ENCODE measurements around the gene ZNF396. TPM values are rescaled to one million over a fixed set of nuclear protein-coding genes. Genes with fewer than 3 reads are reported as not detected.

ZNF396 gene
- total and polyA plus RNA-seq, 8 donors, result 1.2 to 3.8 (median 2.4) TPM

DNA sequence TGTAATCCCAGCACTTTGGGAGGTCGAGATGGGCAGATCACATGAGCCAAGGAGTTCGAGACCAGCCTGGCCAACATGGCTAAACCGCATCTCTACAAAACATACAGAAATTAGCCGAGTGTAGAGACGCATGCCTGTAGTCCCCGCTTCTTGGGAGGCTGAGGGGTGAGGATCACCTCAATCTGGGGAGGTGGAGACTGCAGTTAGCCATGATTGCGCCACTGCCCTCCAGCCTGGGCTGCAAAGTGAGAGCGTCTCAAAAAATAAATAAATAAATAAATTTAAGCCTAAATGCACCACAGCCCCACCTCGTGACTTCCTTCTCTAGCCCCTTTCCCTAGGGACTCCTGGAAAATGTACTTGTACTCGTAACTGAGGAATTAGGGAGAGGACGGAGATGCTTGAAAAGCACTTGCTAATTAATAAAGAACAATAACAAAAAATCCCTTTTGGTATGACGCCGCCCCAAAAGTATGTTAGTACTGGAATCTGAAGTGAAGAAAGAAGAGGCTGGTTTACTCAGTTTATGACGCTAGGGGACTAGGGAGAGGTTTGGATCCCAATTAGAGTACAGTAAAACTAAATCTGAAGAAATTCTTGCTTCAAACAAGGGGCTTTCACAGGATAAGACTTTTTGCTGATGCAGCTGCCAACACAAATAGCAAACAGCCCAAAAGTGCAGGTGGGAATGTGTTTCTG lies 887 bp upstream of the ZNF396 start:
- DNase-seq (no peak), ATAC-seq (no peak), FAIRE-seq (no peak)
- Histone ChIP-seq H3K36me3 (no peaks in the 10 kb centered on the region), H3K4me3 (no peak overlapping the region), H3K27ac (no peak overlapping the region), H3K4me1 (no peaks in the 10 kb centered on the region), H3K27me3 (no peaks in the 10 kb centered on the region), H3K9me3 (no peaks in the 10 kb centered on the region)
- intact Hi-C loops (cut with DNase I), result no loop called here
- WGBS, 2 donors, result 72 to 82% methylated on average over 14 of the region's 14 CpGs
- TF ChIP-seq, protein P1, sequence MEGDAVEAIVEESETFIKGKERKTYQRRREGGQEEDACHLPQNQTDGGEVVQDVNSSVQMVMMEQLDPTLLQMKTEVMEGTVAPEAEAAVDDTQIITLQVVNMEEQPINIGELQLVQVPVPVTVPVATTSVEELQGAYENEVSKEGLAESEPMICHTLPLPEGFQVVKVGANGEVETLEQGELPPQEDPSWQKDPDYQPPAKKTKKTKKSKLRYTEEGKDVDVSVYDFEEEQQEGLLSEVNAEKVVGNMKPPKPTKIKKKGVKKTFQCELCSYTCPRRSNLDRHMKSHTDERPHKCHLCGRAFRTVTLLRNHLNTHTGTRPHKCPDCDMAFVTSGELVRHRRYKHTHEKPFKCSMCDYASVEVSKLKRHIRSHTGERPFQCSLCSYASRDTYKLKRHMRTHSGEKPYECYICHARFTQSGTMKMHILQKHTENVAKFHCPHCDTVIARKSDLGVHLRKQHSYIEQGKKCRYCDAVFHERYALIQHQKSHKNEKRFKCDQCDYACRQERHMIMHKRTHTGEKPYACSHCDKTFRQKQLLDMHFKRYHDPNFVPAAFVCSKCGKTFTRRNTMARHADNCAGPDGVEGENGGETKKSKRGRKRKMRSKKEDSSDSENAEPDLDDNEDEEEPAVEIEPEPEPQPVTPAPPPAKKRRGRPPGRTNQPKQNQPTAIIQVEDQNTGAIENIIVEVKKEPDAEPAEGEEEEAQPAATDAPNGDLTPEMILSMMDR (IDR thresholded peaks at IDR 0.05), result no peak

DNA sequence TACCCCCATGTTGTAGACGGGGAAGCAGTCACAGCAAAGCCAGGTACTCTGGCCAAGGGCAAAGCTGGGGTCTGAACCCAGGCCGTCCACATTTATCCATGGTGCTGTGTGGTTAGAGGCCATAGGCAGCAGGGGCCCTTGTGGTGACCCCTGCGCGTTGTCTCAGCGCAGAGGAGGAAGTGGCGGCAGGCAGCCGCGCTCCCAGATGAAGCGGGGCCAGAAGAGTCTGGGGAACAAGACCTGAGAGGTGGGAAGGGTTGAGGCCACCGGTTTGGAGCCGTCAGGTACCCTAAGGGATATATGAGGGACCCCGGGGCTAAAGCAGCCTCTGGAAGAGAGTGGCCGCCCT lies 770 bp downstream of the ZNF396 start:
- intact Hi-C loops (cut with DNase I), result no loop called here
- Histone ChIP-seq H3K4me1 (no peaks in the 10 kb centered on the region), H3K4me3 (peak overlapping the region; percentile 71 to 95 (median 86)), H3K36me3 (no peaks in the 10 kb centered on the region), H3K27me3 (no peaks in the 10 kb centered on the region), H3K9me3 (no peaks in the 10 kb centered on the region), H3K27ac (peak overlapping the region in 2 of 4 donors; percentile 28 to 68)
- TF ChIP-seq, protein P1 (IDR thresholded peaks at IDR 0.05), result no peak
- FAIRE-seq (no peak), ATAC-seq (peak; percentile 58 to 81 (median 72)), DNase-seq (peak; percentile 19 to 64 (median 28))
- WGBS, 2 donors, result 7 to 8% methylated on average over 13 of the region's 13 CpGs

DNA sequence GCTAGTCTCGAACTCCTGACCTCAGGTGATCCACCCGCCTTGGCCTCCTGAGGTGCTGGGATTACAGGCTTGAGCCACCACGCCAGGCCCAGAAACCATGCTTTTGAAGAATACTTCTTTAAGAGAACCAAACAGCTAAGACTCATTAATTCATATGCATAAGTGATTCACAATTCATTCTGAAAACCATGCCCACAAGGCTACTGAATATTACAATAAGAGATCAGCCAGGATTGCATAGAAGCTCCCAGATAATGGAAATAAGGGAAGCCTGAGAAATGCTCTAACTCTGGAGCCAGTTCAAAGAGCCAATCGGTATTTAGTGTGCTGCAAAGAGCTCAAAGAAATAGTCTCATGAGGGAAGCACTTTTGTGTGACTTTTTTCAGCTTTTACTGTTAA lies 2.4 kb downstream of the ZNF396 start:
- intact Hi-C loops (cut with DNase I), result no loop called here
- TF ChIP-seq, protein P1 (IDR thresholded peaks at IDR 0.05), result no peak

DNA sequence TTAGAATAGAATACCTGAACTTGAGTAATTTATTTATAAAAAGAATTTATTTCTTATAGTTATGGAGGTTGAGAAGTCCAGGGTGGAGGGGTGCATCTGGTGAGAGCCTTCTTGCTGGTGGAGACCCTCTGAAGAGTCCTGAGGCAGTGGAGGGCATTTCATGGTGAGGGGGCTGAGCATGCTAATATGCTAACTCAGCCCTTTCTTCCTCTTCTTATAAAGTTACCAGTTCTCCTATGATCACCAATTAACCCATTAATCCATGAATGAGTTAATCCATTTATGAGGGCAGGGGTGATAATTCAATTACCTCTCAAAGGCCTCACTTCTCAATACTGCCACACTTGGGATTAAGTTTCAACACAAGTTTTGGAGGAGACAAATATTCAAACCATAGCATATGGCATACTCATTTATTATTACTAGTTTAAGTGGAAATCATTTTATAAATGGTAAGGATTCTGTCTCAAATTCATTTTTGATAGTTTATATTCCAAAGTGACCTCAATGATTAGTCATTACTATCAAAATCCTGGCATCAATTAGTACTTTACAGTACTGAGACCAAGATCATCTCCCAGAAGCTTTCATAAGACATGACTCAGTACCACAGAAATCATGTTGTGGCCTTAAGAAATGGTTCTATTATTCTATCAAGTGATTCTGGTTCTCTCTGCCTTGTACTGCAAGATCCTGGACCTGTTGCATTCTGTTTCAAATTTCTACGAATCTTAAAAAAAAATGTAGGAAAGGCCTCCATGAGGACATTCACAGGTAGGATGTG lies 5.5 kb downstream of the ZNF396 start:
- 89 to 90% methylated on average over 1 of the region's 1 CpG for WGBS, 2 donors
- intact Hi-C loops (cut with DNase I), result no loop called here
- no peak for DNase-seq
- no peak overlapping the region for H3K4me3 ChIP-seq
- no peak overlapping the region for H3K27ac ChIP-seq
- no peaks in the 10 kb centered on the region for H3K27me3 ChIP-seq
- no peaks in the 10 kb centered on the region for H3K4me1 ChIP-seq
- TF ChIP-seq, protein P1 (IDR thresholded peaks at IDR 0.05), result no peak
- no peak for ATAC-seq
- no peaks in the 10 kb centered on the region for H3K9me3 ChIP-seq
- no peaks in the 10 kb centered on the region for H3K36me3 ChIP-seq
- no peak for FAIRE-seq

More for the DNA sequence above, 2.4 kb downstream of the ZNF396 start:
- no peak for FAIRE-seq
- Histone ChIP-seq H3K36me3 (no peaks in the 10 kb centered on the region), H3K27ac (no peak overlapping the region), H3K9me3 (no peaks in the 10 kb centered on the region), H3K4me1 (no peaks in the 10 kb centered on the region), H3K27me3 (no peaks in the 10 kb centered on the region), H3K4me3 (no peak overlapping the region)
- WGBS, 2 donors, result 90 to 95% methylated on average over 4 of the region's 4 CpGs
- ATAC-seq, result no peak
- DNase-seq, result no peak

DNA sequence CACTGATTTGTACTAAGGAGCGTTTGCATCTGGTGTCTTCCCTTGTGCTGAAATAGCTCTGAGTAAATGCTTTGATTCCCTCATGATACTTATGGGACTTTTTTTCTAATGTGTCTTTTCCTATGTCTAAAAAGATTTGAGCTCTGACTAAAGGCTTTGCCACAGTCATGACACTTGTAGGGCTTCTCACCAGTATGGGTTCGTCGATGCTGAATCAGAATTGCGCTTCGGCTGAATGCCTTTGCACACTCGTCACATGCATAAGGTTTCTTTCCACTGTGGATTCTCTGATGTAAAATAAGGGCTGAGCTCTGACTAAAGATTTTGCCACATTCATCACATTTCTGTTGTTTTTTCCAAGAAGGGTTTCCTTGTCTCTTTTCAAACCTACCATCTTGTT lies 8.0 kb downstream of the ZNF396 start:
- no peaks in the 10 kb centered on the region for H3K36me3 ChIP-seq
- intact Hi-C loops (cut with DNase I), result no loop called here
- no peaks in the 10 kb centered on the region for H3K27me3 ChIP-seq
- no peak overlapping the region for H3K4me3 ChIP-seq
- ATAC-seq (no peak), DNase-seq (no peak), FAIRE-seq (no peak)
- WGBS, 2 donors, result 93 to 94% methylated on average over 6 of the region's 6 CpGs
- H3K9me3 ChIP-seq, result no peaks in the 10 kb centered on the region
- no peaks in the 10 kb centered on the region for H3K4me1 ChIP-seq
- no peak overlapping the region for H3K27ac ChIP-seq
- TF ChIP-seq, protein P1 (IDR thresholded peaks at IDR 0.05), result no peak
